Measurements from ENCODE around the gene NPHP4. TPM values are rescaled to one million over a fixed set of nuclear protein-coding genes. Genes with fewer than 3 reads are reported as not detected.

Gene NPHP4
- total and polyA plus RNA-seq, 7 donors: 1.3 to 2.8 (median 1.8) TPM

DNA sequence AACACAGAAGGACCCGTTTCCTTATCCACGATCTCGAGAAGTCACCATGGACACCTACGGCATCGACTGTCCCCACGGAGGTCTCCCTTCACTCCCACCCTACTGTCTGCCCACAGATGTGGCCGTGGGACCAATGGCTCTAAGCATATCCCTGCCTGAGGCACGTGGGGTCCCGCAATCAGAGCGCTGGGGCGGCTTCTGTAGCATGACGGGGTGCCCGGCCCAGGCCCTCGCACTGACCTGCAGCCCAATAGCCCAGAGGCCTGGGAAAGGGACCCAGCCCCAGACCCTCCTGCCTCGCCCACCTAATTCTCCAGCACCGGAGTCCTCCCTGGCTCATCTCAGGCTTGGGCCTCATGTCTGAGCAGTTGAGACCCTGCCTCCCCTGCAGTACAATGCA lies 132.5 kb downstream of the NPHP4 start:
- no peaks in the 10 kb centered on the region for H3K27me3 ChIP-seq (ENCODE audit: insufficient read depth in 3 of 3, low read length in 2 of 3)
- intact Hi-C loops (cut with DNase I): loop anchor here in 1 of 2 donors (10.0 kb wide), 1 partner anchor 1625 kb away; no protein-coding TSS in a partner anchor
- no peak for DNase-seq
- TF ChIP-seq, protein P1, sequence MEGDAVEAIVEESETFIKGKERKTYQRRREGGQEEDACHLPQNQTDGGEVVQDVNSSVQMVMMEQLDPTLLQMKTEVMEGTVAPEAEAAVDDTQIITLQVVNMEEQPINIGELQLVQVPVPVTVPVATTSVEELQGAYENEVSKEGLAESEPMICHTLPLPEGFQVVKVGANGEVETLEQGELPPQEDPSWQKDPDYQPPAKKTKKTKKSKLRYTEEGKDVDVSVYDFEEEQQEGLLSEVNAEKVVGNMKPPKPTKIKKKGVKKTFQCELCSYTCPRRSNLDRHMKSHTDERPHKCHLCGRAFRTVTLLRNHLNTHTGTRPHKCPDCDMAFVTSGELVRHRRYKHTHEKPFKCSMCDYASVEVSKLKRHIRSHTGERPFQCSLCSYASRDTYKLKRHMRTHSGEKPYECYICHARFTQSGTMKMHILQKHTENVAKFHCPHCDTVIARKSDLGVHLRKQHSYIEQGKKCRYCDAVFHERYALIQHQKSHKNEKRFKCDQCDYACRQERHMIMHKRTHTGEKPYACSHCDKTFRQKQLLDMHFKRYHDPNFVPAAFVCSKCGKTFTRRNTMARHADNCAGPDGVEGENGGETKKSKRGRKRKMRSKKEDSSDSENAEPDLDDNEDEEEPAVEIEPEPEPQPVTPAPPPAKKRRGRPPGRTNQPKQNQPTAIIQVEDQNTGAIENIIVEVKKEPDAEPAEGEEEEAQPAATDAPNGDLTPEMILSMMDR (IDR thresholded peaks at IDR 0.05): no peak
- no peak overlapping the region for H3K4me3 ChIP-seq
- H3K36me3 ChIP-seq (ENCODE audit: insufficient read depth in 1 of 2, low read depth in 1 of 2): peaks cover 0 to 3% of the 10 kb centered on the region in 2 donors
- no peak overlapping the region for H3K27ac ChIP-seq
- no peaks in the 10 kb centered on the region for H3K4me1 ChIP-seq
- WGBS, 3 donors: 94 to 97% (median 95%) methylated on average over 16 of the region's 16 CpGs
- H3K9me3 ChIP-seq: no peaks in the 10 kb centered on the region
- ATAC-seq: no peak

DNA sequence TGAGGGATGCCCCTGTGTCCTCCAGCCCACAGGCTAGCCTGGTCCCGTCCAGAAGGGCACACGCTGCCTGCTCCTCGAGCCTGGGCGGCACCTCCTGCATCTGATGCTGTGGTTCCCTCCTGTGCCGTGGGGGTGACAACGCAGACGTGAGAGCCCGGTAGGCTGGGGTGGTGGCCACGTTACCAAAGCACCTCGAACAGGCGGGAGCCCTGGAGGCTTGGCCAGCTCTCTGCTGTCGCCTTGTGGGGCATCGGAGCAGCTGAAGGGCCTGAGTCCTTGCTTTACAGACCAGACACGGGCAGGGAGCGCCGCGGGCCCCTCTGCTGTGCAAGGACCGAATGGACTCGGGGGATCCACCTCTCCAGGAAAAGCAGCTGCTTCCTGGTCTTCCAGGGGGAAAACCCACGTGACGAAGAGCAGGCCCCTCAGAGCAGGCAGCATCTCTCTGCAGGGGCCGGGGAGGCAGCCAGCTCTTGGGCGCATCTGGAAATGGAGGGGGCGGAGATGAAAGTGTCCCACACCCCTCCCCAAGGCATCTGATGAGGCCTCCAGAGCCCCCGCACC lies 133.3 kb downstream of the NPHP4 start:
- Histone ChIP-seq H3K27me3 (ENCODE audit: insufficient read depth in 3 of 3, low read length in 2 of 3) (no peaks in the 10 kb centered on the region), H3K4me3 (no peak overlapping the region), H3K9me3 (no peaks in the 10 kb centered on the region), H3K36me3 (ENCODE audit: insufficient read depth in 1 of 2, low read depth in 1 of 2) (peaks cover 0 to 3% of the 10 kb centered on the region in 2 donors), H3K27ac (no peak overlapping the region), H3K4me1 (no peaks in the 10 kb centered on the region)
- WGBS, 3 donors: 75 to 82% (median 82%) methylated on average over 25 of the region's 25 CpGs
- DNase-seq (no peak), ATAC-seq (no peak)
- TF ChIP-seq, protein P1 (IDR thresholded peaks at IDR 0.05): no peak
- intact Hi-C loops (cut with DNase I): no loop called here

DNA sequence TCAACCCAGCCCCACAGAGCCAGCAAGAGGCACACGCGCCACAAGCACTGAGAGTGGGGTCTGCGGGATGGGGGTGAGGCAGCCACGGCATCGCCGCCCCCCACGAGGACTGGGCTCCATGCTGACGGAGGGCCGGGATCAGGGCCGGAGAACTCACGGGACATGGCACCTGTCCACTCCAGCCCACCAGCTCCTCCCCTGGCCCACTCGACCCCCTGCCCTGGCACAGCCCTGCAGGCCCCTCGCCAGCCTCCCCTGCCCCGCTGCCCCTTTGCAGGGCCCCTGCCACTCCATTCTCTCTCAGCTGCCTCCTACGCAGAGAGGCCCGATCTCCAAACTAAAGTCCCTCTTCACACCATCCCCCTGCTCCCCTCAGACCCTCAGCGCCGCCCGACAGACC lies 134.0 kb downstream of the NPHP4 start:
- H3K4me1 ChIP-seq: no peaks in the 10 kb centered on the region
- no peak for ATAC-seq
- no peak overlapping the region for H3K27ac ChIP-seq
- H3K4me3 ChIP-seq: no peak overlapping the region
- intact Hi-C loops (cut with DNase I): no loop called here
- DNase-seq: no peak
- 88 to 97% (median 93%) methylated on average over 15 to 19 of the region's 19 CpGs for whole genome bisulfite sequencing, 3 donors
- H3K9me3 ChIP-seq: no peaks in the 10 kb centered on the region
- peaks cover 0 to 3% of the 10 kb centered on the region in 2 donors for H3K36me3 ChIP-seq (ENCODE audit: insufficient read depth in 1 of 2, low read depth in 1 of 2)
- no peaks in the 10 kb centered on the region for H3K27me3 ChIP-seq (ENCODE audit: insufficient read depth in 3 of 3, low read length in 2 of 3)
- TF ChIP-seq, protein P1 (IDR thresholded peaks at IDR 0.05): no peak

DNA sequence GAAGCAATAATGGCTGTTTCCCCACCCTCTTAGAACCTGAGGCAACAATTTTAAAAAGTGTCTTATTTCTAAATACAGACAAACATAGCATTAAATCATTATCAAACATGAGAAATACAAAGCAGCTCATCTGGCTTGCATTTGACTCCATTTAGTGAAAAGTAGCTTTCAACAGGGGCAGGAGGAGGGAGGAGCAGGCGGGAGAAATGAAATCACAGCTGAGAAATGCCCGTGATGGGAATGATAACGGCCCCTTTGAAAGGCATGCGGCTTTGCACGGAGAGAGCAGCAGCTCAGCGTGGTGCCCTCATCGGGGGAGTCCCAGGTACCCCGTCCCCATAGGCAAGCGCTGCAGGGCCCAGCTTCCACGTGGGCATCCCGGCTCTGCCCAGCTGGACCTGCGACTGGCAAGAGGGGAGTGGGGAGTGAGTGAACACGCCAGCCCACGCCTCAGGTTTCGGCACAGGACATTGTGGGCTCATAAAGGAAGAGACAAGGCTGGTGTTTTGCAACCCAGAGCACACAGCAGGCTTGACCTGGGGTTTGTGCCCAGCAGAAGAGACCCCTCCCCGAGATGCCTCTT lies 134.6 kb downstream of the NPHP4 start:
- no peaks in the 10 kb centered on the region for H3K9me3 ChIP-seq
- H3K36me3 ChIP-seq (ENCODE audit: insufficient read depth in 1 of 2, low read depth in 1 of 2): peaks cover 0 to 2% of the 10 kb centered on the region in 2 donors
- no peaks in the 10 kb centered on the region for H3K4me1 ChIP-seq
- DNase-seq: no peak
- no peak overlapping the region for H3K4me3 ChIP-seq
- no peaks in the 10 kb centered on the region for H3K27me3 ChIP-seq (ENCODE audit: insufficient read depth in 3 of 3, low read length in 2 of 3)
- no peak overlapping the region for H3K27ac ChIP-seq
- intact Hi-C loops (cut with DNase I): no loop called here
- 61 to 72% (median 67%) methylated on average over 16 of the region's 16 CpGs for WGBS, 3 donors
- ATAC-seq: no peak
- TF ChIP-seq, protein P1 (IDR thresholded peaks at IDR 0.05): no peak

DNA sequence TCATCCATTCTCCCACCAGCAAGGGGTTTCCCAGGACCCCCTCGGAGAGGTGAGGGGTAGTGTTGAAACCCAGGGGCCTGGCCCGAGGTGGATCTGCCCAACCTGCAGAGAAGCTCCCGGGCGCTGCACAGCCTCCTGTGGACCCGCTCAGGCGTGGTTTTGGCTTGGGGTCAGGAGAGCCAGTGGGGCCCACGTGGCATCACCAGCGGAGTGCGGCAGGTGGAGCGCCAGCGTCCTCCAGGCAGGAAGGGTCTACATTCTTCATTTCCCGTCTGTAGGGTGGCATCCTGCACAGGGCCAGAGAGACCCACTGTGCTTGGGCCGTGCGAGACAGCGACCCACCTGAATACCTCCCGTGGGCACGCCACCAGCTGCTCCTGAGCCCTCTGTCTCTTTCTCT lies 135.2 kb downstream of the NPHP4 start:
- WGBS, 3 donors: 91 to 94% (median 93%) methylated on average over 17 of the region's 17 CpGs
- no peak for DNase-seq
- H3K4me3 ChIP-seq: no peak overlapping the region
- ATAC-seq: no peak
- intact Hi-C loops (cut with DNase I): no loop called here
- no peak overlapping the region for H3K27ac ChIP-seq
- no peaks in the 10 kb centered on the region for H3K4me1 ChIP-seq
- H3K27me3 ChIP-seq (ENCODE audit: insufficient read depth in 3 of 3, low read length in 2 of 3): no peaks in the 10 kb centered on the region
- H3K9me3 ChIP-seq: no peaks in the 10 kb centered on the region
- TF ChIP-seq, protein P1 (IDR thresholded peaks at IDR 0.05): no peak
- no peaks in the 10 kb centered on the region for H3K36me3 ChIP-seq (ENCODE audit: insufficient read depth in 1 of 2, low read depth in 1 of 2)
